KOPT-K1 (cell line): ENCODE data around the gene POLR3B.
"Not testable (repeated sequence)": the region's sequence is repeated elsewhere in the genome, so short reads cannot be mapped to it uniquely, and the experiment has no call there.

ENCODE experiments used
- H3K27ac ChIP-seq: fragments of 200-600 bp; sonication (generic); 2 replicates; pipeline ENCODE4 v1.5.1; 2016; ENCODE audit warnings: antibody characterized with exemption, mild to moderate bottlenecking, low read depth, low read length; ENCODE audit not compliant: poor library complexity, severe bottlenecking
- H3K36me3 ChIP-seq: fragments of 200-600 bp; sonication (generic); 2 replicates; pipeline ENCODE4 v1.5.1; 2017; ENCODE audit warnings: antibody characterized with exemption, mild to moderate bottlenecking, low read length, moderate library complexity; ENCODE audit not compliant: insufficient read depth
- H3K9me3 ChIP-seq: fragments of 200-600 bp; sonication (generic); 2 replicates; pipeline ENCODE4 v1.5.1; 2017; ENCODE audit warnings: antibody characterized with exemption, low read length, mild to moderate bottlenecking; ENCODE audit not compliant: insufficient read depth, poor library complexity, severe bottlenecking

POLR3B gene

GRCh38 chr12:106362971-106363370, 5.4 kb downstream of the POLR3B start:
- peaks cover 21% of the 10 kb centered on the region; the same call in 1 of the 2 replicates for H3K36me3 ChIP-seq
- H3K9me3 ChIP-seq, result no peaks in the 10 kb centered on the region
- H3K27ac ChIP-seq, result no peak overlapping the region

- Histone ChIP-seq H3K36me3 (peaks cover 24% of the 10 kb centered on the region), H3K27ac (no peak overlapping the region), H3K9me3 (no peaks in the 10 kb centered on the region)
Measured at GRCh38 chr12:106364261-106364660, 6.7 kb downstream of the POLR3B start.

GRCh38 chr12:106369624-106370346, 12.2 kb downstream of the POLR3B start:
- Histone ChIP-seq H3K27ac (no peak overlapping the region), H3K36me3 (peaks cover 43% of the 10 kb centered on the region), H3K9me3 (peaks cover 5% of the 10 kb centered on the region)

GRCh38 chr12:106378788-106379187, 21.2 kb downstream of the POLR3B start:
- Histone ChIP-seq H3K36me3 (peaks cover 68% of the 10 kb centered on the region), H3K27ac (peak overlapping the region; percentile 52), H3K9me3 (peaks cover 9% of the 10 kb centered on the region)

- Histone ChIP-seq H3K9me3 (peaks cover 9% of the 10 kb centered on the region), H3K27ac (no peak overlapping the region), H3K36me3 (peaks cover 78% of the 10 kb centered on the region)
Measured at GRCh38 chr12:106380954-106381353, 23.4 kb downstream of the POLR3B start.

GRCh38 chr12:106381866-106382265, 24.3 kb downstream of the POLR3B start:
- H3K36me3 ChIP-seq, result peaks cover 71% of the 10 kb centered on the region
- not testable (repeated sequence) for H3K27ac ChIP-seq, H3K9me3 ChIP-seq

GRCh38 chr12:106386813-106387535, 29.4 kb downstream of the POLR3B start:
- Histone ChIP-seq H3K36me3 (peaks cover 31% of the 10 kb centered on the region), H3K9me3 (peaks cover 8% of the 10 kb centered on the region), H3K27ac (no peak overlapping the region)

GRCh38 chr12:106387848-106388377, 30.4 kb downstream of the POLR3B start:
- no peak overlapping the region for H3K27ac ChIP-seq
- peaks cover 25% of the 10 kb centered on the region for H3K36me3 ChIP-seq
- H3K9me3 ChIP-seq, result no peaks in the 10 kb centered on the region

- Histone ChIP-seq H3K27ac (no peak overlapping the region), H3K9me3 (no peaks in the 10 kb centered on the region), H3K36me3 (peaks cover 30% of the 10 kb centered on the region)
Measured at GRCh38 chr12:106389151-106389550, 31.6 kb downstream of the POLR3B start.

- Histone ChIP-seq H3K27ac (no peak overlapping the region), H3K36me3 (peaks cover 52% of the 10 kb centered on the region)
Measured at GRCh38 chr12:106392759-106393158, 35.2 kb downstream of the POLR3B start.

GRCh38 chr12:106409878-106410277, 52.3 kb downstream of the POLR3B start:
- Histone ChIP-seq H3K36me3 (peaks cover 52% of the 10 kb centered on the region), H3K27ac (no peak overlapping the region), H3K9me3 (no peaks in the 10 kb centered on the region)

More at GRCh38 chr12:106392759-106393158, 35.2 kb downstream of the POLR3B start:
- H3K9me3 ChIP-seq, result peaks cover 3% of the 10 kb centered on the region

GRCh38 chr12:106412563-106412962, 55.0 kb downstream of the POLR3B start:
- H3K36me3 ChIP-seq, result peaks cover 49% of the 10 kb centered on the region

GRCh38 chr12:106415134-106415533, 57.6 kb downstream of the POLR3B start:
- Histone ChIP-seq H3K27ac (no peak overlapping the region), H3K9me3 (no peaks in the 10 kb centered on the region), H3K36me3 (peaks cover 48% of the 10 kb centered on the region)

More at GRCh38 chr12:106412563-106412962, 55.0 kb downstream of the POLR3B start:
- H3K27ac ChIP-seq, result no peak overlapping the region
- no peaks in the 10 kb centered on the region for H3K9me3 ChIP-seq

GRCh38 chr12:106416273-106416672, 58.7 kb downstream of the POLR3B start:
- Histone ChIP-seq H3K27ac (no peak overlapping the region), H3K9me3 (no peaks in the 10 kb centered on the region), H3K36me3 (peaks cover 38% of the 10 kb centered on the region)
